ENCODE measurements around the gene NEURL1. TPM values are rescaled to one million over a fixed set of nuclear protein-coding genes. Genes with fewer than 3 reads are reported as not detected.

Gene NEURL1
- total RNA-seq, 1 donor from 2014 or later, result 0.93 TPM

DNA sequence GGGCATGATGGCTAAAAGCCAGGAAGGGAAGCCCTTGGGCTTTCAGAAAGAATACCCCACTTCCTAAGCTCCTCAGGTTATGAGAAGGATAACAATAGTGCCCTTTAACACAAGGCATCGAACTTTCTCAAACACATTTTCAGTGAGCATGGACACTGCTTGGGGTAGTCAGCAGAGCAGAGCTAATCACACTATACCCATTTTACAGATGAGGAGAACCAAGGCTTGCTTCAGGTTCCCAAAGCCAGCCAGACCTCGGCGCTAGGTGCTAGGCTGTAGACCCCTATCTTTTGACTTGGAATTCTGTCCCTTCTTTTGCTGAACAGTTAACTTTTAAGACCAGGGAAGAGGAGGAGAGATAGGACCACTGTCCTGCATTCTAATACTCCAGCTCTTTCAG lies 1.8 kb downstream of the NEURL1 start:
- DNase-seq, result no peak
- Mint-ChIP-seq H3K27me3 (peaks cover 35% of the 10 kb centered on the region), H3K4me1 (peaks cover 27% of the 10 kb centered on the region), H3K4me3 (peak overlapping the region; percentile 66), H3K36me3 (ENCODE audit: low read depth) (no peaks in the 10 kb centered on the region), H3K9me3 (no peaks in the 10 kb centered on the region), H3K27ac (no peak overlapping the region)
- POLR2A ChIA-PET, result no interaction called here
- intact Hi-C loops (cut with micrococcal nuclease), result no loop called here
- TF ChIP-seq, protein P1, sequence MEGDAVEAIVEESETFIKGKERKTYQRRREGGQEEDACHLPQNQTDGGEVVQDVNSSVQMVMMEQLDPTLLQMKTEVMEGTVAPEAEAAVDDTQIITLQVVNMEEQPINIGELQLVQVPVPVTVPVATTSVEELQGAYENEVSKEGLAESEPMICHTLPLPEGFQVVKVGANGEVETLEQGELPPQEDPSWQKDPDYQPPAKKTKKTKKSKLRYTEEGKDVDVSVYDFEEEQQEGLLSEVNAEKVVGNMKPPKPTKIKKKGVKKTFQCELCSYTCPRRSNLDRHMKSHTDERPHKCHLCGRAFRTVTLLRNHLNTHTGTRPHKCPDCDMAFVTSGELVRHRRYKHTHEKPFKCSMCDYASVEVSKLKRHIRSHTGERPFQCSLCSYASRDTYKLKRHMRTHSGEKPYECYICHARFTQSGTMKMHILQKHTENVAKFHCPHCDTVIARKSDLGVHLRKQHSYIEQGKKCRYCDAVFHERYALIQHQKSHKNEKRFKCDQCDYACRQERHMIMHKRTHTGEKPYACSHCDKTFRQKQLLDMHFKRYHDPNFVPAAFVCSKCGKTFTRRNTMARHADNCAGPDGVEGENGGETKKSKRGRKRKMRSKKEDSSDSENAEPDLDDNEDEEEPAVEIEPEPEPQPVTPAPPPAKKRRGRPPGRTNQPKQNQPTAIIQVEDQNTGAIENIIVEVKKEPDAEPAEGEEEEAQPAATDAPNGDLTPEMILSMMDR (IDR thresholded peaks at IDR 0.05), result no peak
- CTCF ChIA-PET, result no interaction called here
- ATAC-seq (ENCODE audit: low read depth), result no peak

DNA sequence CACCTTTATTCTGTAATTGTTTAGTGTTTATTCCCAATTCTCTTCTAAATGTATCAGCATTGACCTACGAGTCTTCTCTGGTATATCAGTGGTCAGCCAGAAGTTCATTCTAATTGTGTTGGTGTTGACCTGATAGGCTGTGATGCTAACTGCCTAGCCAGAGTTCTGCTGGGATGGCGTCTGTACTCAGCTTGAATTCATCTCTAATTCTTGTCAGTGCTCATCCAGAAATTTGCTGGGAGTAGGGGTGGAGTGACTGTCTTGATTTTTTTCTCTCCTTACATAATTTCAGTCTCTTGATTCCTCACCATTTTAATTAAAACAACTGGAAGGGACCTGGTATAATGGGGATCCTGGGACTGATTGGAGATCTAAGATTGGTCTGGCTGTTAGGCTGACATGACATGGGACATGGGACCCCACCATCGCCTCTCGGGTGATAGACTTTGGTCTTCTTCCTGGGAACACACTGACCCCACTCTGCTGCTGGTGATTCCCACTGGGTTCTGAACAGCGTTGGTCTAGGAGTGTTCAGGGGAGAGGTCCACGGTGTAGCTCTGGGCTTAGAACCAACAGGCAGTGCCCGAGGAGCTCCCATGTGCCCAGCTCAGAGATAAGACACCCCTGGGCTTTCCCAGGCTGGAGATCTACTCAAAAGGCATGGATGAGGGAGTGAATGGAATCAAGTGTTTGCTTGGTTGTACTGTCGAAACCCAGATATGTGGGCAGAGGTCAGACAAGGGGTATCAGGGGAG lies 3.8 kb downstream of the NEURL1 start:
- H3K27me3 Mint-ChIP-seq, result peaks cover 48% of the 10 kb centered on the region
- no peak overlapping the region for H3K27ac Mint-ChIP-seq
- intact Hi-C loops (cut with micrococcal nuclease), result no loop called here
- H3K4me1 Mint-ChIP-seq, result peaks cover 14% of the 10 kb centered on the region
- ATAC-seq (ENCODE audit: low read depth) (no peak), DNase-seq (no peak)
- H3K4me3 Mint-ChIP-seq, result no peak overlapping the region
- CTCF ChIA-PET, result no interaction called here
- POLR2A ChIA-PET, result no interaction called here
- TF ChIP-seq, protein P1 (IDR thresholded peaks at IDR 0.05), result no peak
- H3K9me3 Mint-ChIP-seq, result no peaks in the 10 kb centered on the region
- no peaks in the 10 kb centered on the region for H3K36me3 Mint-ChIP-seq (ENCODE audit: low read depth)

DNA sequence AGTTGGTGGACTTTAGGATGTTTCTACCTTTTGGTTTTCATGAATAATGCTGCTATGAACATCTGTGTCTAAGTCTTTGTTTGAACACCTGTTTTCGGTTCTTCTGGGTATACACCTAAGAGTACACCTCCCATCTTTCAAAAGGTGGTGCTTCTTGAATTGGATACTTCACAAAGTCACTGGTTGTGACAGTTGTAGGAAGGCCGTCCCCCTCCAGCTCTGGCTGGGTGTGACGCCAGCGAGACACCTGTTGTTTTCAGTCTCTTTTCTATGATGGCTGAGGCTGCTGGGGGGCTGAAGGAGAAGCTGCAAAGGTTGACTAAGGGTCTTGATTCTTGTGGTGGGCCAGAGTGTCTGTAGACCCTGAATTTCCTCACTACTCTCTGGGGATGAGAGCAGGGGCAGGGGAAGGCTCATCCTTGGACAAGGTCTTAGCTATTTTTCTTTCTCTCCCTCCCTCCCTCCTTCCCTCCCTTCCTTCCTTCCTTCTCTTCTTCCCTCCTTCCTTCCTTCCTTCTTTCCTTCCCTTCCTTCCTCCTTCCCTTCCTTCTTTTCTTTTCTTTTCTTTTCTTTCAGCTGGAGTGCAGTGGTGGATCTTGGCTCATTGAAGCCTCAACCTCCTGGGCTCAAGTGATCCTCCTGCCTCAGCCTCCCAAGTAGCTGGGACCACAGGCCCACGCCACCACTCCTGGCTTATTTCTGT lies 5.6 kb downstream of the NEURL1 start:
- DNase-seq, result no peak
- H3K4me1 Mint-ChIP-seq, result peaks cover 5% of the 10 kb centered on the region
- H3K27ac Mint-ChIP-seq, result no peak overlapping the region
- H3K27me3 Mint-ChIP-seq, result peaks cover 47% of the 10 kb centered on the region
- H3K36me3 Mint-ChIP-seq (ENCODE audit: low read depth), result no peaks in the 10 kb centered on the region
- ATAC-seq (ENCODE audit: low read depth), result no peak
- ChIA-PET POLR2A (no interaction called here), CTCF (no interaction called here)
- intact Hi-C loops (cut with micrococcal nuclease), result no loop called here
- no peaks in the 10 kb centered on the region for H3K9me3 Mint-ChIP-seq
- no peak overlapping the region for H3K4me3 Mint-ChIP-seq
- TF ChIP-seq, protein P1 (IDR thresholded peaks at IDR 0.05), result no peak

DNA sequence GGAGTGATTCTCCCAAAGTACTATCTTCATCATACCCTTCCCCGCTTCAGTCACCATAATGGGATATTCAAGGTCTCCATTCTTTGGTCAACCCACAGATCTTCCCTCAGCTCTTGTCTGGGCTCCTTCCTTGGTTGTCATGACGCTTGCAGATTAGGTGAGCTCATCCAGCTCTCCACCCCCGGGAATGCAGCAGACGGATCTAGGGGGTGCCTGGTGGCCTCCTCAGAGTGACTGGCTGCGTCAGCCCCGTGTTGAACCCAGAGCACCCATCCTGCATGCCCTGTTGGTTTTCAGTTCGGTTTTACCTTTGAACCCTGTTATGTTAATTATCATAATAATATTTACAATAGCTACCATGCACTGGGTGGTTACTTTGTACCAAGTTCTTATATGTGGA lies 6.4 kb downstream of the NEURL1 start:
- ChIA-PET CTCF (no interaction called here), POLR2A (no interaction called here)
- Mint-ChIP-seq H3K27ac (no peak overlapping the region), H3K4me3 (no peak overlapping the region), H3K27me3 (peaks cover 44% of the 10 kb centered on the region), H3K9me3 (no peaks in the 10 kb centered on the region), H3K36me3 (ENCODE audit: low read depth) (no peaks in the 10 kb centered on the region), H3K4me1 (no peaks in the 10 kb centered on the region)
- no peak for DNase-seq
- no peak for ATAC-seq (ENCODE audit: low read depth)
- TF ChIP-seq, protein P1 (IDR thresholded peaks at IDR 0.05), result no peak
- intact Hi-C loops (cut with micrococcal nuclease), result no loop called here

DNA sequence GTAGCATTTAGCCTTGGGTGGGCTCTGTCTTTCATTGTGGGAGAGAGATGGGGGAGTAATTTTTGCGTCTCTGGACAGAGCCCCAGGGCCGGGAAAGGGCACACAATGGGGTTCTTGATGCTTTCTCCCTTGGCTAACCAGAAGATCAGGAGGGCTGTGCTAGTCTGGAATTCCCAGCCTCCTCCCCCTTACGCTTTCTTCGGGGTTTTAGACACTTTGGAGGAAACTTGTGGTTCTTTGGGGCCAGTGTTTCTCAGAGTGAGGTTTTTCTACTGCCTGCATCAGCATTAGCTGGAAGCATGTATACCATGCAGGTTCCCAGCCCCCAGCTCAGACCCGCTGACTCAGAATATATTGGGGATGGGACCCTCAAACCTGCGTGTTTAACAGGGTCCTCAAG lies 7.0 kb downstream of the NEURL1 start:
- Mint-ChIP-seq H3K27me3 (peaks cover 38% of the 10 kb centered on the region), H3K27ac (no peak overlapping the region), H3K4me3 (no peak overlapping the region), H3K9me3 (no peaks in the 10 kb centered on the region), H3K4me1 (no peaks in the 10 kb centered on the region), H3K36me3 (ENCODE audit: low read depth) (no peaks in the 10 kb centered on the region)
- DNase-seq (no peak), ATAC-seq (ENCODE audit: low read depth) (no peak)
- TF ChIP-seq, protein P1 (IDR thresholded peaks at IDR 0.05), result no peak
- intact Hi-C loops (cut with micrococcal nuclease), result no loop called here
- ChIA-PET CTCF (no interaction called here), POLR2A (no interaction called here)
